ES-I3 (cell line): ENCODE data around the gene FAM171A1.

Source experiments
- H3K36me3 ChIP-seq: 2 replicates; pipeline ENCODE4 v1.6.1; 2013; ENCODE audit warnings: mild to moderate bottlenecking, low read length, control low read depth, moderate library complexity; ENCODE audit not compliant: insufficient read depth
- H3K4me1 ChIP-seq: 2 replicates; pipeline ENCODE4 v1.6.1; 2013; ENCODE audit warnings: mild to moderate bottlenecking, control low read depth, low read length; ENCODE audit not compliant: insufficient read depth
- H3K9ac ChIP-seq: 2 replicates; pipeline ENCODE4 v1.6.1; 2013; ENCODE audit warnings: low read depth, mild to moderate bottlenecking, low read length, moderate library complexity
- H3K9me3 ChIP-seq: 2 replicates; pipeline ENCODE4 v1.6.1; 2013; ENCODE audit warnings: mild to moderate bottlenecking, low read length, moderate library complexity; ENCODE audit not compliant: control insufficient read depth, insufficient read depth

FAM171A1 gene

DNA sequence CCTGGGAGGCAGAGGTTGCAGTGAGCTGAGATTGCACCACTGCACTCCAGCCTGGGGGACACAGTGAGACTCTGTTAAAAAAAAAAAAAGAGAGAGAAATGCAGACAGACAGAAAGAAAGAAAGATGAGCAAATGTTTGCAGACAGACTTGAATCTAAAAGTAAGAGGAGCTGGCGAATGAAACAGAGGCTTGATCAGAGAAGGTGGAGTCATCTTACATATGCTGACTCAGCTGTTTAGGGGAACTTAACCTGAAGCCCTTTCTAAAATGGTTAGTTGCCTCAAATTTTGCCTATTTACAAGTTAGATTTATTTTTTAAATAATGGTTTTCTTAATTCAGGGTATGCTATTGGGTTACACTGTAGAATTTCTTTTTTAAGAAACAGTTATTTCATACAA lies 5.4 kb downstream of the FAM171A1 start:
- H3K9ac ChIP-seq = no peak overlapping the region
- no peaks in the 10 kb centered on the region for H3K36me3 ChIP-seq
- H3K4me1 ChIP-seq = peaks cover 13% of the 10 kb centered on the region
- H3K9me3 ChIP-seq = no peaks in the 10 kb centered on the region

- Histone ChIP-seq H3K9me3 (no peaks in the 10 kb centered on the region), H3K4me1 (peaks cover 13% of the 10 kb centered on the region), H3K9ac (no peak overlapping the region), H3K36me3 (no peaks in the 10 kb centered on the region)
Measured at GRCh38 chr10:15364001-15364400, 7.1 kb downstream of the FAM171A1 start.

DNA sequence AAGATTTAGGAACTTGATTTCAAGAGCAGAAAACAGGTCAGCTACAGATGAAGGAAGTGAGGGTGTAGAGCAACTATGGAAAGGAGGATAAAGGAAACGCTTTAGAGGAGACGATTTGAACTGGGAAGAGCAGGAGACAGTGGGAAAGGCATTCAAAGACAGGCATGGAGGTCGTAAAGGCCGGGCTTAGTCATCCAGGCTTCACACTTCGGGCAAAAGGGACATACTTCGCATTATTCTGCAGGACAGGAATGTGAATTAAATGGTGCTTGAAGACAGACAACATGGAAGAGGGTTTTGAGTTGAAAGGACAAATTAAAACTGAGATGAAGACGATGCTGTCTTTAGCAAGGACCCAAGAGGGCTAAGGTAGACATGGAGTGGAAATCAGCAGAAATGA lies 8.1 kb downstream of the FAM171A1 start:
- Histone ChIP-seq H3K9ac (no peak overlapping the region; the same call in 1 of the 2 replicates), H3K9me3 (no peaks in the 10 kb centered on the region), H3K4me1 (peaks cover 11% of the 10 kb centered on the region), H3K36me3 (no peaks in the 10 kb centered on the region)

DNA sequence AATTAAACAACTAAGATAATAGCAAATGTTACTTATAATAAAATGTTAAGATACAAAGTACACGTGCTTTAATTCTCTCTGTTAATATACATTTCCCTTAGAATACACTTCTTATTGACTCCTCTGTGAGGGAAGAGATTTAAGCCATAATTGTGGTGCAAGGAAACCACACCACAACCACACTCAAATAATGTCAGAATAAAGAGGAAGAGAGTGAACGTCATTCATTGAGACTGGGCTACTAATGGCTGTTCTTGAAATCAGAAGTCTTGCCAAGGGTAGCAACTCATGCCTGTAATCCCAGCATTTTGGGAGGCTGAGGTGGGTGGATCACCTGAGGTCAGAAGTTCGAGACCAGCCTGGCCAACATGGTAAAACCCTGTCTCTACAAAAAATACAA lies 10.0 kb downstream of the FAM171A1 start:
- H3K4me1 ChIP-seq = peaks cover 11% of the 10 kb centered on the region
- H3K9ac ChIP-seq = no peak overlapping the region
- H3K9me3 ChIP-seq = no peaks in the 10 kb centered on the region
- no peaks in the 10 kb centered on the region for H3K36me3 ChIP-seq

DNA sequence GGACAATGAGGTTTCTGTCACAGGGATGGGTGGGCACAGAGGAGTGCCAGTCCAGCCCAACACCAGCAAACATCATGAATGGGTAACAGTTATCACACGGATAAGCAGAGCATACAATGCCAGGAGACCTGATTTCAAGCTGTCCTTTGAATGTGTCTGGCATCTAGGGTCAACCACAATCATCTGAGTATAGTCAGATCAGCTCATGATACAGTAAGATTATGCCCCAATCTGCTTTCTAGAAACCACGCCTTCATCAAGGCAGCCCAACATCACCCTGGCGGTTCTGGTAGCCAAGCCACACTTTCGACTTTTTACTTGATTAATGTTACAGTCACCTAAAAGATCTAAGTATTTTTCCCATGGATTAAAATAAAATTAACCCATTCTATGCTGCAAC lies 10.5 kb downstream of the FAM171A1 start:
- H3K9me3 ChIP-seq = no peaks in the 10 kb centered on the region
- no peaks in the 10 kb centered on the region for H3K36me3 ChIP-seq
- H3K9ac ChIP-seq = no peak overlapping the region
- peaks cover 11% of the 10 kb centered on the region for H3K4me1 ChIP-seq

GRCh38 chr10:15353471-15354017 lies 17.5 kb downstream of the FAM171A1 start:
- no peaks in the 10 kb centered on the region for H3K9me3 ChIP-seq
- no peaks in the 10 kb centered on the region for H3K36me3 ChIP-seq
- no peak overlapping the region for H3K9ac ChIP-seq
- peaks cover 9% of the 10 kb centered on the region for H3K4me1 ChIP-seq

DNA sequence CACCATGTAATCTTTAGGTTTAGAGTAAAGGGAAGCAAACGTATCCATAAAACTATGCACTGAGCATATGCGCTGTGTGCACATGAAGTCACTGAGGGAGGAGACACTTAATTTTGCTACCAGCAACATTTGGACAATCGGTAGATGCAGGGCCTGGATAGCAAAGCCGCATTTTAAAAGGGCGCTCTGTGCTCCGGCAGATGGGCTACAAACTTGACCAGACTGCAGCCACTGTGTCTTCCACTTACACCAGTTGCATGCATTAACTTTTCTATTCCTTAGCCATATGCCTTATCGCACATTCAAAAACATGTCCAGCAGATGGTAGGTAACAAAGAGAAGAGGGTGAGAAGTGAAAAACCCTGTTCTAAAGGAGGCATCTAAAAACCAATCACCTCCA lies 18.3 kb downstream of the FAM171A1 start:
- H3K9ac ChIP-seq = no peak overlapping the region
- no peaks in the 10 kb centered on the region for H3K36me3 ChIP-seq
- H3K9me3 ChIP-seq = no peaks in the 10 kb centered on the region
- H3K4me1 ChIP-seq = peaks cover 11% of the 10 kb centered on the region

GRCh38 chr10:15352201-15352600 lies 18.9 kb downstream of the FAM171A1 start:
- Histone ChIP-seq H3K9ac (no peak overlapping the region), H3K4me1 (peaks cover 11% of the 10 kb centered on the region), H3K9me3 (no peaks in the 10 kb centered on the region), H3K36me3 (no peaks in the 10 kb centered on the region)

- no peaks in the 10 kb centered on the region for H3K9me3 ChIP-seq
Measured at GRCh38 chr10:15351099-15351820, 19.8 kb downstream of the FAM171A1 start.

DNA sequence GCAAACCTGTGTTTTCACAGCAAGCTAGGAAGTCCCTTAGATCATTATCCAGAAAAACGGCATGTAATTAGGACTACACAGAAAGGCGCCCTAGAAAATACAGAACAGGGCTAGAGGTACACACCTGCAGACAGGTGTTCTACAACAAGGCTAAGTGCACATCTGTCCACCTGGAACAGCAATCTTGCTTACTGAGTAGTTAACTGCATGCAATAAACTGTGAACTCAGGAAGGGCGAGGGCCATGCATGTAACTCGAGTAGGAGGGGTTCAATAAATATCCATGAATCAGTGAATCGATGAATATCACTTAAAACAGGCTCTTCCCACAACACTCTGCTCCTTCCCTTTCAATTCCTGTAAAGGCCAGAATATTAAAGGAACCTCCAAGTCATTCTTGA lies 22.0 kb downstream of the FAM171A1 start:
- Histone ChIP-seq H3K4me1 (peaks cover 24% of the 10 kb centered on the region), H3K9me3 (no peaks in the 10 kb centered on the region), H3K36me3 (no peaks in the 10 kb centered on the region), H3K9ac (no peak overlapping the region)

More at GRCh38 chr10:15351099-15351820, 19.8 kb downstream of the FAM171A1 start:
- Histone ChIP-seq H3K9ac (no peak overlapping the region), H3K4me1 (peaks cover 11% of the 10 kb centered on the region), H3K36me3 (no peaks in the 10 kb centered on the region)

DNA sequence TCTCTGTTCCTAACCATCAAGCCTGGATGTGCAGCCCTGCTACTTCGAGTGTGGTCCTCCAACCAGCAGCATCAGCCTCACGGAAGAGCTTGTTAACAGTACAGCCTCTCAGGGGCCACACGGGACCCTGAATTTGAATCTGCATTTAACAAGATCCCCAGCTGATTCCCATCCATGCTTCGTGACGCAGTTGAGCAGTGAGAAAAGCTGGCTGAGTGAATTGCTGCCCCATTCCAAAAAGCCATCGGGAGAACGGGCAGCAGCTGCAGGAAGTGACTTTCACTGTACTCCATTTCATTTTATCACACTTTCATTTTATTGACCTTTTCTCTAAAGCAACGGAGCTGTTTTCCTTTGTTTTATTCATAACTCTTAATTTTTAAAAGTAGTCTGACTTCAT lies 22.5 kb downstream of the FAM171A1 start:
- Histone ChIP-seq H3K36me3 (no peaks in the 10 kb centered on the region), H3K4me1 (peaks cover 20% of the 10 kb centered on the region; the same call in 1 of the 2 replicates), H3K9me3 (no peaks in the 10 kb centered on the region), H3K9ac (no peak overlapping the region)

GRCh38 chr10:15347150-15347549 lies 23.9 kb downstream of the FAM171A1 start:
- Histone ChIP-seq H3K4me1 (peaks cover 20% of the 10 kb centered on the region; the same call in 1 of the 2 replicates), H3K9me3 (no peaks in the 10 kb centered on the region), H3K36me3 (no peaks in the 10 kb centered on the region), H3K9ac (no peak overlapping the region)

DNA sequence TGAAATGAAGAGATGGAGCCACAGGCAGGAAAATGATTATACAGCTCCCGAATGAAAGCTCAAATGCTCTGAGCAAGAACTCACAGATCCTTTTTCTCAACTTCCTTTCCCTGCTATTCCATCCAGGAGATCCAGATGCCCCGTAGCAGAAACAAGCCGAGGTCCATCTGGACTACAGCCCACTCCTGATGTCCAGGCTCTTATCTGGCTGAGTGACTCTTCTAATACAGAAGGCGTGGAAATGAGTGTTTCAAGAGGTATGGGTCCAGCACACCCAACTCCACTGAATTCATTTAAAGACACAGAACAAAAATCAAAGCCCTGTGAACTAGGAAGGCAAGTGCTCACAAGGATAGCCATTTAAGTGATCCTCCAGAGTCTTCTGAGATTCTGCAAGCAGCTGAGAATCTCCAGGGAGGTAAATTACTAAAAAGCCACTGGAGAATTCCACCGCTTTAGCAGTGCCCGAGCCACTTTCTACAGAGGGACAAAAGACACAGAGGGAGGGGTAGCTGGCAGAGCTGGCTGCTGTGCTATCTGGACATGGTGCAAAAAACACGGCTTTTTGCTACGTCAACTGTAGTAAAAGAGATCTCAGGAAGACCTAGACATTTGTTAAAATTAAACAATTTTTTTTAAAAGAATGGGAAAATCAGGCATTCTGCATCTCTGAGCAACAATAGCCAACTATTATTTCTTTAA lies 24.5 kb downstream of the FAM171A1 start:
- Histone ChIP-seq H3K36me3 (no peaks in the 10 kb centered on the region), H3K9me3 (no peaks in the 10 kb centered on the region), H3K9ac (no peak overlapping the region), H3K4me1 (peaks cover 20% of the 10 kb centered on the region; the same call in 1 of the 2 replicates)

- Histone ChIP-seq H3K9ac (no peak overlapping the region), H3K36me3 (no peaks in the 10 kb centered on the region), H3K4me1 (peaks cover 20% of the 10 kb centered on the region; the same call in 1 of the 2 replicates), H3K9me3 (no peaks in the 10 kb centered on the region)
Measured at GRCh38 chr10:15345450-15345849, 25.6 kb downstream of the FAM171A1 start.

- no peaks in the 10 kb centered on the region for H3K36me3 ChIP-seq
- no peak overlapping the region for H3K9ac ChIP-seq
Measured at GRCh38 chr10:15344876-15345285, 26.2 kb downstream of the FAM171A1 start.

More at GRCh38 chr10:15344876-15345285, 26.2 kb downstream of the FAM171A1 start:
- peaks cover 20% of the 10 kb centered on the region; the same call in 1 of the 2 replicates for H3K4me1 ChIP-seq
- no peaks in the 10 kb centered on the region for H3K9me3 ChIP-seq
